HepG2 (cell line): ENCODE results near the gene METRN. TPM values are rescaled to one million over a fixed set of nuclear protein-coding genes. Genes with fewer than 3 reads are reported as not detected.
A peak's percentile ranks its signal among the peaks of the same experiment; 100 is the strongest.

Source experiments
- FOXK2 ChIP-seq: fragments of 450-650 bp; IDR thresholded peaks from 2 replicates; pipeline ENCODE4 v1.6.1; 2016
- FUBP1 ChIP-seq: sonication (generic); formaldehyde crosslinking; IDR thresholded peaks from 2 replicates; pipeline ENCODE4 v1.5.1; 2020; ENCODE audit warnings: missing genetic modification reagents, mild to moderate bottlenecking, borderline replicate concordance
- HNF4A ChIP-seq: sonication (generic); formaldehyde crosslinking; IDR thresholded peaks from 2 replicates; pipeline ENCODE4 v1.4.0; 2020; ENCODE audit warnings: missing genetic modification reagents
- IRF2 ChIP-seq: IDR thresholded peaks from 2 replicates; pipeline ENCODE4 v1.6.1; 2018; ENCODE audit warnings: missing genetic modification reagents, missing compliant biosample characterization
- ISL2 ChIP-seq: sonication (generic); formaldehyde crosslinking; IDR thresholded peaks from 2 replicates; pipeline ENCODE4 v1.5.0; 2020; ENCODE audit warnings: missing genetic modification reagents
- MAFG ChIP-seq: sonication (generic); formaldehyde crosslinking; IDR thresholded peaks from 2 replicates; pipeline ENCODE4 v1.5.1; 2020; ENCODE audit warnings: mild to moderate bottlenecking, missing genetic modification reagents
- MATR3 ChIP-seq: sonication (generic); formaldehyde crosslinking; IDR thresholded peaks from 2 replicates; pipeline ENCODE4 v1.4.0; 2020; ENCODE audit warnings: missing genetic modification reagents
- MEIS2 ChIP-seq: sonication (generic); formaldehyde crosslinking; IDR thresholded peaks from 2 replicates; pipeline ENCODE4 v1.9.0; 2021; ENCODE audit warnings: mild to moderate bottlenecking, missing genetic modification reagents
- NFYC ChIP-seq: IDR thresholded peaks from 2 replicates; pipeline ENCODE4 v1.6.1; 2016; ENCODE audit warnings: missing genetic modification reagents, missing compliant biosample characterization
- NPAS2 ChIP-seq: sonication (generic); formaldehyde crosslinking; IDR thresholded peaks from 2 replicates; pipeline ENCODE4 v1.8.0; 2022; ENCODE audit warnings: mild to moderate bottlenecking, missing genetic modification reagents, borderline replicate concordance
- PAWR ChIP-seq: sonication (generic); formaldehyde crosslinking; IDR thresholded peaks from 2 replicates; pipeline ENCODE4 v1.4.0; 2020; ENCODE audit warnings: missing genetic modification reagents, mild to moderate bottlenecking, borderline replicate concordance
- PHB2 ChIP-seq: fragments of 450-650 bp; IDR thresholded peaks from 2 replicates; pipeline ENCODE4 v1.6.1; 2018; ENCODE audit not compliant: partially characterized antibody
- PPARG ChIP-seq: conservative IDR thresholded peaks from 2 replicates; pipeline ENCODE4 v1.6.1; 2016; ENCODE audit warnings: missing biosample characterization, missing genetic modification reagents
- SALL1 ChIP-seq: sonication (generic); formaldehyde crosslinking; IDR thresholded peaks from 2 replicates; pipeline ENCODE4 v1.8.0; 2022; ENCODE audit warnings: mild to moderate bottlenecking, missing genetic modification reagents
- SMARCE1 ChIP-seq: fragments of 450-650 bp; IDR thresholded peaks from 2 replicates; pipeline ENCODE4 v1.6.1; 2017; ENCODE audit warnings: borderline replicate concordance
- SOX6 ChIP-seq, 2 experiments: fragments of 450-650 bp in 1 of 2; sonication (generic) in 1 of 2; formaldehyde crosslinking in 1 of 2; IDR thresholded peaks; 2 replicates each; pipeline versions ENCODE4 v1.4.0 to v1.6.1; 2017 to 2020; ENCODE audit warnings: antibody characterized with exemption in 1 of 2, mild to moderate bottlenecking in 1 of 2, missing genetic modification reagents in 1 of 2
- TP53 ChIP-seq: sonication (generic); formaldehyde crosslinking; conservative IDR thresholded peaks from 2 replicates; pipeline ENCODE4 v1.4.0; 2020; ENCODE audit warnings: missing genetic modification reagents
- ZBTB44 ChIP-seq: sonication (generic); formaldehyde crosslinking; IDR thresholded peaks from 2 replicates; pipeline ENCODE4 v1.4.0; 2020; ENCODE audit warnings: missing genetic modification reagents
- ZFYVE20 ChIP-seq: sonication (generic); formaldehyde crosslinking; IDR thresholded peaks from 2 replicates; pipeline ENCODE4 v1.8.0; 2023; ENCODE audit warnings: low read depth, mild to moderate bottlenecking, moderate library complexity, missing genetic modification reagents, borderline replicate concordance
- ZNF124 ChIP-seq: sonication (generic); formaldehyde crosslinking; IDR thresholded peaks from 2 replicates; pipeline ENCODE4 v1.4.0; 2020; ENCODE audit warnings: missing genetic modification reagents
- ZNF253 ChIP-seq: sonication (generic); formaldehyde crosslinking; IDR thresholded peaks from 2 replicates; pipeline ENCODE4 v1.8.0; 2022; ENCODE audit warnings: mild to moderate bottlenecking, missing genetic modification reagents, borderline replicate concordance
- ZNF350 ChIP-seq: sonication (generic); formaldehyde crosslinking; IDR thresholded peaks from 2 replicates; pipeline ENCODE4 v1.4.0; 2020; ENCODE audit warnings: mild to moderate bottlenecking, low read depth, missing genetic modification reagents, borderline replicate concordance
- ZNF441 ChIP-seq: sonication (generic); formaldehyde crosslinking; IDR thresholded peaks from 2 replicates; pipeline ENCODE4 v1.7.0; 2021; ENCODE audit warnings: missing genetic modification reagents, borderline replicate concordance
- ZNF737 ChIP-seq: sonication (generic); formaldehyde crosslinking; IDR thresholded peaks from 2 replicates; pipeline ENCODE4 v1.5.0; 2020; ENCODE audit warnings: missing genetic modification reagents, mild to moderate bottlenecking, borderline replicate concordance
- ZNF788 ChIP-seq: sonication (generic); formaldehyde crosslinking; IDR thresholded peaks from 2 replicates; pipeline ENCODE4 v1.5.0; 2020; ENCODE audit warnings: mild to moderate bottlenecking, missing genetic modification reagents, borderline replicate concordance
- polyA plus RNA-seq, 8 experiments: library from polyadenylated mRNA; depleted of rRNA in 3 of 8; stranded (reverse) in 7 of 8; unstranded in 1 of 8; fragments of >200 nt; fragmentation: Illumina TruSeq in 4 of 8; extraction: Trizol in 4 of 8; gene quantifications; 2 replicates each; pipeline versions ENCODE4 v1.2.1 to v1.2.3, GENCODE V29; 2011 to 2016; ENCODE audit warnings: low read depth in 4 of 8, missing spikeins in 1 of 8, mixed read lengths in 1 of 8; ENCODE audit not compliant: insufficient read depth in 1 of 8
- total RNA-seq, 5 experiments: library from RNA; depleted of rRNA; stranded (reverse); fragments of >200 nt; fragmentation: Illumina TruSeq; extraction: Trizol; gene quantifications; 2 replicates each; pipeline ENCODE4 v1.2.3, GENCODE V29; 2016; ENCODE audit warnings: low read depth in 1 of 5
- TF ChIP-seq, protein P1 (sequence below): sonication (generic); formaldehyde crosslinking; IDR thresholded peaks from 2 replicates; pipeline ENCODE4 v1.4.0; 2020; ENCODE audit warnings: missing genetic modification reagents, borderline replicate concordance

METRN gene
- total and polyA plus RNA-seq, 2 of the 13 experiments (the other 11 are each of a cell fraction or from before 2014, with no cell fraction given) = 25.5 to 46.1 TPM

GRCh38 chr16:716200-716568 is 1.3 kb downstream of the METRN start (continued):
- TF ChIP-seq ZNF788 (CRISPR knock-in tag) = no peak
- TF ChIP-seq TP53 (CRISPR knock-in tag) = no peak
- TF ChIP-seq FUBP1 = no peak
- TF ChIP-seq HNF4A (CRISPR knock-in tag) = peak; percentile 33; the same call in 1 of the 2 replicates
- TF ChIP-seq NPAS2 (CRISPR knock-in tag) = no peak
- no peak for TF ChIP-seq MAFG (CRISPR knock-in tag)
- TF ChIP-seq ZNF441 = no peak
- TF ChIP-seq FOXK2 = no peak
- no peak for TF ChIP-seq MATR3
- no peak for TF ChIP-seq PPARG (CRISPR knock-in tag)
- no peak for TF ChIP-seq PAWR (CRISPR knock-in tag)
- TF ChIP-seq ZNF124 (CRISPR knock-in tag) = no peak
- TF ChIP-seq ISL2 = no peak
- TF ChIP-seq ZFYVE20 (CRISPR knock-in tag) = no peak
- TF ChIP-seq SALL1 = peak; percentile 19; the same call in 1 of the 2 replicates
- no peak for TF ChIP-seq SMARCE1
- peak; percentile 32; the same call in 1 of the 2 replicates for TF ChIP-seq ZNF350 (CRISPR knock-in tag)
- TF ChIP-seq IRF2 (CRISPR knock-in tag) = no peak
- TF ChIP-seq PHB2 = no peak
- no peak for TF ChIP-seq ZBTB44
- TF ChIP-seq ZNF737 = no peak
- no peak for TF ChIP-seq SOX6 (IDR thresholded peaks at IDR 0.05)
- no peak for TF ChIP-seq SOX6 (CRISPR knock-in tag; IDR thresholded peaks at IDR 0.05)
- TF ChIP-seq NFYC (CRISPR knock-in tag) = no peak
- TF ChIP-seq, protein P1, sequence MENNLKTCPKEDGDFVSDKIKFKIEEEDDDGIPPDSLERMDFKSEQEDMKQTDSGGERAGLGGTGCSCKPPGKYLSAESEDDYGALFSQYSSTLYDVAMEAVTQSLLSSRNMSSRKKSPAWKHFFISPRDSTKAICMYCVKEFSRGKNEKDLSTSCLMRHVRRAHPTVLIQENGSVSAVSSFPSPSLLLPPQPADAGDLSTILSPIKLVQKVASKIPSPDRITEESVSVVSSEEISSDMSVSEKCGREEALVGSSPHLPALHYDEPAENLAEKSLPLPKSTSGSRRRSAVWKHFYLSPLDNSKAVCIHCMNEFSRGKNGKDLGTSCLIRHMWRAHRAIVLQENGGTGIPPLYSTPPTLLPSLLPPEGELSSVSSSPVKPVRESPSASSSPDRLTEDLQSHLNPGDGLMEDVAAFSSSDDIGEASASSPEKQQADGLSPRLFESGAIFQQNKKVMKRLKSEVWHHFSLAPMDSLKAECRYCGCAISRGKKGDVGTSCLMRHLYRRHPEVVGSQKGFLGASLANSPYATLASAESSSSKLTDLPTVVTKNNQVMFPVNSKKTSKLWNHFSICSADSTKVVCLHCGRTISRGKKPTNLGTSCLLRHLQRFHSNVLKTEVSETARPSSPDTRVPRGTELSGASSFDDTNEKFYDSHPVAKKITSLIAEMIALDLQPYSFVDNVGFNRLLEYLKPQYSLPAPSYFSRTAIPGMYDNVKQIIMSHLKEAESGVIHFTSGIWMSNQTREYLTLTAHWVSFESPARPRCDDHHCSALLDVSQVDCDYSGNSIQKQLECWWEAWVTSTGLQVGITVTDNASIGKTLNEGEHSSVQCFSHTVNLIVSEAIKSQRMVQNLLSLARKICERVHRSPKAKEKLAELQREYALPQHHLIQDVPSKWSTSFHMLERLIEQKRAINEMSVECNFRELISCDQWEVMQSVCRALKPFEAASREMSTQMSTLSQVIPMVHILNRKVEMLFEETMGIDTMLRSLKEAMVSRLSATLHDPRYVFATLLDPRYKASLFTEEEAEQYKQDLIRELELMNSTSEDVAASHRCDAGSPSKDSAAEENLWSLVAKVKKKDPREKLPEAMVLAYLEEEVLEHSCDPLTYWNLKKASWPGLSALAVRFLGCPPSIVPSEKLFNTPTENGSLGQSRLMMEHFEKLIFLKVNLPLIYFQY (CRISPR knock-in tag) = no peak
- no peak for TF ChIP-seq ZNF253 (CRISPR knock-in tag)
- no peak for TF ChIP-seq MEIS2 (CRISPR knock-in tag)
